AG04449 (cell line): ENCODE data around the gene GDPD5.

Source experiments
- CTCF ChIA-PET: fragments of 350-600 bp; formaldehyde crosslinking; extraction: SDS; loops from one replicate; lab custom pipeline; 2021; ENCODE audit warnings: antibody characterized with exemption; lab: Yijun Ruan, JAX
- POLR2A ChIA-PET: fragments of 400-600, 350-600 bp; formaldehyde crosslinking; extraction: SDS; loops from one replicate; lab custom pipeline; 2020; ENCODE audit warnings: antibody characterized with exemption, inconsistent platforms; lab: Yijun Ruan, JAX
- DNase-seq: peaks from one replicate; pipeline ENCODE4 v3.0.0-alpha.2; 2010; ENCODE audit warnings: low read depth, low spot score
- H3K4me3 ChIP-seq: 2 replicates; pipeline ENCODE4 v1.5.1; 2011; ENCODE audit warnings: low read depth, mild to moderate bottlenecking, control low read depth, low read length
- CTCF ChIP-seq: IDR thresholded peaks from one replicate; pipeline ENCODE4 v1.5.1; 2011; ENCODE audit warnings: mild to moderate bottlenecking, moderate library complexity, low read length, control low read depth, inconsistent platforms; ENCODE audit not compliant: insufficient read depth; ENCODE audit errors: missing control alignments

GDPD5 gene

GRCh38 chr11:75427181-75427580, 98.6 kb downstream of the GDPD5 start:
- CTCF ChIA-PET = interaction anchor here (0.7 to 2.9 kb wide), 3 partner anchors 19 to 105 kb away, joined by 3 to 15 read pairs (median 6); no protein-coding TSS in a partner anchor
- POLR2A ChIA-PET = no interaction called here
- no peak overlapping the region for H3K4me3 ChIP-seq
- no peak for TF ChIP-seq CTCF
- no peak for DNase-seq

DNA sequence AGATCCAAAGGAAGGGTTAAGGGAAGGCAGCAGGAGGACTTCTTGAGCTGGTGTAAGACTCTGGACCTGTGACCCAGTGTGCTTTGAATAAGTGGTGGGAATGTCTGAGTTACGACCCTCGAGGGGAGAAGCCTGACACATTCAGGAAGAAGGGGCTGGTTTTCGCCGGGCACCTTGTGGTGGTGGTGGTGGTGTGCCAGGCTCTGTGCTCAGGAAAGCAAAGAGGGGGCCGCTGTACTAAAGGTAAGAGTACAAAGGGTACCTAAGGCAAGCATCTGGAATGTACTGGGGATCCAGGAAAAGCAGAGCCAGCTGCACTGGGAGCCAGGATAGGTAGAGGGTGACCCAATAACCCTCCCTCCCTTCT, 99.0 kb downstream of the GDPD5 start:
- H3K4me3 ChIP-seq = no peak overlapping the region
- CTCF ChIA-PET = interaction anchor here (0.6 to 2.9 kb wide), 4 partner anchors 18 to 441 kb away, joined by 3 to 15 read pairs (median 4); no protein-coding TSS in a partner anchor
- no peak for TF ChIP-seq CTCF
- POLR2A ChIA-PET = no interaction called here
- no peak for DNase-seq

- TF ChIP-seq CTCF = peak; percentile 26
- ChIA-PET POLR2A (no interaction called here), CTCF (interaction anchor here (0.7 to 2.9 kb wide), 7 partner anchors 17 to 145 kb away, joined by 3 to 15 read pairs (median 4); no protein-coding TSS in a partner anchor)
- no peak overlapping the region for H3K4me3 ChIP-seq
- DNase-seq = no peak
Observed at GRCh38 chr11:75425422-75425821, 100.3 kb downstream of the GDPD5 start.

DNA sequence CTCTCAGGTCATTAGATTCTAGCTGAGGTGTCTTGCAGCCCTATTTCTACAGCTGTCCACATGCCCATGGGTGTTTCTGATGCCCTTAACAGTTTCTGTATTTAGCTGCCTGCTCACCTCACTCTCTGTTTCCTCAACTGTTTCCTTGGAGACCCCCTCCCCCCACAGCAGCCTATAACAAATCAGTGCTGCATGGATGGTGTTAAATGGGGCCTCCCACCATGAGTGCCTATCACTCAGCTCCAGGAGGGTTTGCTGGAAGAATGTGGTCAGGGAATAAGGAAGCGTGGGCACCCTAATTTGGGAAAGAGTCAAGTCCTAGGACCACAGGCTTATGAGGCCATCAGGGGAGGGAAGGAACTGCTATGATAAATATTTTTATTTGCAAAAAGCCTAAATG, 101.3 kb downstream of the GDPD5 start:
- no peak for TF ChIP-seq CTCF
- CTCF ChIA-PET = interaction anchor here (0.7 to 2.9 kb wide), 3 partner anchors 10 to 108 kb away, joined by 3 to 15 read pairs (median 8); no protein-coding TSS in a partner anchor
- H3K4me3 ChIP-seq = no peak overlapping the region
- DNase-seq = no peak
- POLR2A ChIA-PET = no interaction called here

- POLR2A ChIA-PET = interaction anchor here (1.1 kb wide), 1 partner anchor 23 kb away, joined by 3 read pairs; no protein-coding TSS in a partner anchor
- TF ChIP-seq CTCF = no peak
- H3K4me3 ChIP-seq = no peak overlapping the region
- CTCF ChIA-PET = interaction anchor here (1.5 to 2.4 kb wide), 2 partner anchors 102 to 108 kb away, joined by 8 to 9 read pairs; partner anchors contain the start of gene GDPD5
- no peak for DNase-seq
Observed at GRCh38 chr11:75423721-75424120, 102.0 kb downstream of the GDPD5 start.

GRCh38 chr11:75422248-75423231, 103.2 kb downstream of the GDPD5 start:
- no peak for DNase-seq
- ChIA-PET CTCF (interaction anchor here (0.8 to 2.5 kb wide), 6 partner anchors 7 to 110 kb away, joined by 3 to 9 read pairs (median 6); partner anchors contain the start of gene GDPD5), POLR2A (interaction anchor here (0.5 to 1.1 kb wide), 2 partner anchors 22 to 152 kb away, joined by 3 read pairs; no protein-coding TSS in a partner anchor)
- no peak for TF ChIP-seq CTCF
- H3K4me3 ChIP-seq = no peak overlapping the region
